Upper lobe of left lung (tissue), 6 donors: ENCODE results near the gene PHF2. TPM values are rescaled to one million over a fixed set of nuclear protein-coding genes. Genes with fewer than 3 reads are reported as not detected.

Experiments used
- ATAC-seq, 2 donors: fragments of 200-7000 bp; cut with Tn5 transposase; one replicate each; pipeline ENCODE4 v1.9.1; 2022; ENCODE audit warnings: mild to moderate bottlenecking in 2 of 2, moderate library complexity in 2 of 2; ENCODE audit not compliant: low FRiP score in 2 of 2
- DNase-seq, 2 donors: peaks; one replicate each; pipeline ENCODE4 v3.0.0-alpha.2; 2019 to 2020
- H3K27ac ChIP-seq, 4 donors: fragments of 200-600 bp; sonication (generic); one replicate each; pipeline ENCODE4 v1.5.1; 2016 to 2019
- H3K27me3 ChIP-seq, 4 donors: fragments of 200-600 bp; sonication (generic); one replicate each; pipeline ENCODE4 v1.5.1; 2017 to 2019
- H3K36me3 ChIP-seq, 4 donors: fragments of 200-600 bp; sonication (generic); one replicate each; pipeline ENCODE4 v1.5.1; 2016 to 2019
- H3K4me1 ChIP-seq, 4 donors: fragments of 200-600 bp; sonication (generic); one replicate each; pipeline ENCODE4 v1.5.1; 2018 to 2019
- H3K4me3 ChIP-seq, 4 donors: fragments of 200-600 bp; sonication (generic); one replicate each; pipeline ENCODE4 v1.5.1; 2017 to 2019; ENCODE audit warnings: mild to moderate bottlenecking in 2 of 4, moderate library complexity in 1 of 4
- H3K9me3 ChIP-seq, 4 donors: fragments of 200-600 bp; sonication (generic); one replicate each; pipeline ENCODE4 v1.5.1; 2018 to 2019
- EP300 ChIP-seq, 4 donors: sonication (generic); formaldehyde crosslinking; IDR thresholded peaks; one replicate each; pipeline ENCODE4 v1.5.1; 2017; ENCODE audit warnings: antibody characterized with exemption in 4 of 4, control low read depth in 2 of 4
- POLR2A ChIP-seq, 4 donors: fragments of 450-650 bp; IDR thresholded peaks; one replicate each; pipeline ENCODE4 v1.5.1; 2016 to 2017; ENCODE audit warnings: antibody characterized with exemption in 4 of 4, mild to moderate bottlenecking in 2 of 4
- POLR2AphosphoS5 ChIP-seq, 2 donors: sonication (generic); formaldehyde crosslinking; IDR thresholded peaks; one replicate each; pipeline ENCODE4 v1.5.1; 2017; ENCODE audit warnings: antibody characterized with exemption in 2 of 2
- whole genome bisulfite sequencing, 2 donors: methylation state at CpG; one replicate each; pipeline ENCODE4 v1.1.5; 2017 to 2018; 5-methylcytosine and 5-hydroxymethylcytosine counted together
- total RNA-seq, 6 donors: library from RNA; depleted of rRNA in 4 of 6; stranded (reverse); fragments of >200 nt in 4 of 6; gene quantifications; one replicate each; pipeline versions ENCODE4 v1.1.0 to v1.2.1, GENCODE V29; 2016 to 2021
- TF ChIP-seq, protein P1 (sequence below), 6 experiments: fragments of 450-650 bp in 4 of 6; fragments of 200-600 bp in 2 of 6; sonication (generic) in 2 of 6; IDR thresholded peaks; one replicate each; pipeline ENCODE4 v1.5.1; 2016 to 2019; ENCODE audit warnings: antibody characterized with exemption in 6 of 6
- donor health status: DM: no; HTN: no; CAD: no; lungs with moderate emphysema.
- donor health status: DM: no; HTN: yes; CAD: no; lungs with severe emphysema.

The PHF2 gene
- total RNA-seq, 6 donors from 2014 or later, result 33.6 to 41.7 (median 37.9) TPM

DNA sequence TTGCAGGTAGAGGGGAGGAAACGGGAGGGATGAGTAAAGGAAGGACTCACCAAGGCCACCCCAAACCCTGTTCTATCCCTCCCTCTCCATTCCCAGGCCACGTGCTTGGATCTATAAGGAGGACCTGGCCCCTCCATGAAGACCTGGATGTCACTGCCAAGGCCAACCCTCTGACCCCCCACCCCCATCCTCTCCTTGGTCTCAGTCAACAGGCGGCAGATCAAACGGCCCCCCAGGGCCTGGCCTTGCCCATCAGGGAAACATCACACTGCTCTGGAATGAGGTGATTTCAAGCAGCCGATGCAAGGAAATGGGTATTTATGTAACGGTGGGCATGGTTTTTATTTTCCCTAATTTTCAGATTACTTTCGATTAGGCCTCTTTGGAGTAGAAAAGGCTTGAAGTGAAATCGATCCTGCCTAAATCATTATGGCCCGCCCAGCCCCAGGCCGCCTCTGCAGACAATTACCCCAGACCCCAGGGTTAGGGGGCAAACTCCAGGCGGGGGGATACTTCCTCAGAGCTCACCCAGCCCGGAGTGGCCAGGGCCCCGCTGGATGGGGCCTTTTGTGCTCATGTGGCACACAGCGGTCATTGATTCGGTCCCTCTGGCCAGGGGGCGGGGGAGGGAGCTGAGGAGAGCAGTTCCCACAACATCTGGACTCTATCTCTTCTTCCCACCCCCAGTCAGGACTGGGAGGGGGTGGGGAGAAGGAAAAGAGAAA, 125.3 kb downstream of the PHF2 start:
- H3K27ac ChIP-seq, result no peak overlapping the region
- no peaks in the 10 kb centered on the region for H3K4me1 ChIP-seq
- WGBS, 2 donors, result 86 to 92% methylated on average over 12 to 16 of the region's 16 CpGs
- ATAC-seq, result no peak
- H3K36me3 ChIP-seq, result no peaks in the 10 kb centered on the region
- peak in 1 of 2 donors; percentile 43 for DNase-seq
- no peak overlapping the region for H3K4me3 ChIP-seq
- H3K27me3 ChIP-seq, result no peaks in the 10 kb centered on the region
- no peak for TF ChIP-seq EP300 (IDR thresholded peaks at IDR 0.05)
- TF ChIP-seq, protein P1, sequence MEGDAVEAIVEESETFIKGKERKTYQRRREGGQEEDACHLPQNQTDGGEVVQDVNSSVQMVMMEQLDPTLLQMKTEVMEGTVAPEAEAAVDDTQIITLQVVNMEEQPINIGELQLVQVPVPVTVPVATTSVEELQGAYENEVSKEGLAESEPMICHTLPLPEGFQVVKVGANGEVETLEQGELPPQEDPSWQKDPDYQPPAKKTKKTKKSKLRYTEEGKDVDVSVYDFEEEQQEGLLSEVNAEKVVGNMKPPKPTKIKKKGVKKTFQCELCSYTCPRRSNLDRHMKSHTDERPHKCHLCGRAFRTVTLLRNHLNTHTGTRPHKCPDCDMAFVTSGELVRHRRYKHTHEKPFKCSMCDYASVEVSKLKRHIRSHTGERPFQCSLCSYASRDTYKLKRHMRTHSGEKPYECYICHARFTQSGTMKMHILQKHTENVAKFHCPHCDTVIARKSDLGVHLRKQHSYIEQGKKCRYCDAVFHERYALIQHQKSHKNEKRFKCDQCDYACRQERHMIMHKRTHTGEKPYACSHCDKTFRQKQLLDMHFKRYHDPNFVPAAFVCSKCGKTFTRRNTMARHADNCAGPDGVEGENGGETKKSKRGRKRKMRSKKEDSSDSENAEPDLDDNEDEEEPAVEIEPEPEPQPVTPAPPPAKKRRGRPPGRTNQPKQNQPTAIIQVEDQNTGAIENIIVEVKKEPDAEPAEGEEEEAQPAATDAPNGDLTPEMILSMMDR (IDR thresholded peaks at IDR 0.05), result no peak
- no peak for TF ChIP-seq POLR2AphosphoS5 (IDR thresholded peaks at IDR 0.05)
- no peak for TF ChIP-seq POLR2A (IDR thresholded peaks at IDR 0.05)
- peaks cover 0 to 10% (median 6%) of the 10 kb centered on the region in 4 donors for H3K9me3 ChIP-seq

DNA sequence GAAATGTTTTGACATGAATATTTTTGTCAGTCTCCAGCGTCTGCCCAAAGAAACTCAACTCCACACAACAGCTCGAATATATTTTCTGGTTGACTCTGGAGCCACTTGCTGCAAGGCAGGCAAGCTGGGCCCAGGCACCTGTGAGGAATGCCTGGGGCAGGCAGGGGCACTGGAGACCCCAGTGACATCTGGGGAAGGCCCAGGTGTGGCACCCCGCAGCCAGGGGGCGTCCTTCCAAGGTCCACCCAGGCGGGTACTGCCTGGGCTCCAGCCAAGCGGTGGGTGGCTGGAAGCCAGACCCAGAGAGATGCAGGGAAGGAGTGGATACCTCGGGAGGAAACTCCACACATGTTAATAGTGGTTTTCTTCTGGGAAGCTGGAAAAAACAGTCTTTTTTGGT, 125.9 kb downstream of the PHF2 start:
- no peak overlapping the region for H3K4me3 ChIP-seq
- no peaks in the 10 kb centered on the region for H3K36me3 ChIP-seq
- no peak overlapping the region for H3K27ac ChIP-seq
- no peaks in the 10 kb centered on the region for H3K4me1 ChIP-seq
- peak in 1 of 2 donors; percentile 55 for DNase-seq
- WGBS, 2 donors, result 75 to 89% methylated on average over 7 of the region's 7 CpGs
- no peak for ATAC-seq
- H3K9me3 ChIP-seq, result peaks cover 0 to 10% (median 6%) of the 10 kb centered on the region in 4 donors
- H3K27me3 ChIP-seq, result no peaks in the 10 kb centered on the region
- TF ChIP-seq EP300 (IDR thresholded peaks at IDR 0.05), result no peak
- no peak for TF ChIP-seq POLR2AphosphoS5 (IDR thresholded peaks at IDR 0.05)
- TF ChIP-seq, protein P1 (IDR thresholded peaks at IDR 0.05), result no peak
- TF ChIP-seq POLR2A (IDR thresholded peaks at IDR 0.05), result no peak

DNA sequence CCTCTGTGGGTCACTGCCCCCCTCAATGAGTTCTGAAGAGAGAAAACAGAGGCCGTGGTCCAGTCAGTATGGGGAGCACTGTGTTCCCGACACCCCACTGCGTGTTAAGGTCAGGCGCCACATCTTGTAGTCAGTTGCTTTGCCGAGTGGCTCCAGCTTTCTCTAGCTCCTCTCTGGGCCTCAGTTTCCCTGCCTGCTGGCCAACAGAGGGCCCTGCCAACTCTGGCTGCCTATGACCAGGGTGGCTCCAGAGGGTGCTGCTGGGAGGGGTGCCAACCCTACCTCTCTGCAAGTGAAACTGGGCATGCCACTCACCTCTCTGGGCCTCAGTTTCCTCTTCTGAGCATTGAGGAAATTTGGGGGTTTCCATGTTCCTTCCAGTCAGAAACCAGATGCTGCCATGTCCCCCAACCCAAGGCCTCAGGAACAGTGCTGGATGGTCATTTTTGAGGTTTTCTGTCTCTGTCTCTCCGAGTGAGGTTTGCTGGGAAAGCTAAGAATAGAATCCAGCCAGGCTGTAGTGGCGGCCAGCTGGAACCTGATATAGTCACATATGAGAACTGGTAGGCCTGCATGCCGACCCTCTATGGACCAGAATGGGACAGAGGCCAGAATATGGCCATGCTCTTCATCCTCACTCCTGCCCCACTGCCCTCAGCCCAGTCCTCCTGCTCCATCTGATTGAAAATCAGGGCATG, 132.1 kb downstream of the PHF2 start:
- WGBS, 2 donors, result 85% methylated on average over 7 of the region's 8 CpGs; no CpG with 5 or more reads in 1 of the 2 donors
- TF ChIP-seq POLR2A (IDR thresholded peaks at IDR 0.05) (no peak), POLR2AphosphoS5 (IDR thresholded peaks at IDR 0.05) (no peak), EP300 (IDR thresholded peaks at IDR 0.05) (no peak)
- TF ChIP-seq, protein P1 (IDR thresholded peaks at IDR 0.05), result no peak
- no peak for DNase-seq
- no peaks in the 10 kb centered on the region for H3K4me1 ChIP-seq
- no peak overlapping the region for H3K4me3 ChIP-seq
- H3K9me3 ChIP-seq, result peaks cover 0 to 10% (median 3%) of the 10 kb centered on the region in 4 donors
- no peak overlapping the region for H3K27ac ChIP-seq
- H3K27me3 ChIP-seq, result no peaks in the 10 kb centered on the region
- ATAC-seq, result no peak
- H3K36me3 ChIP-seq, result no peaks in the 10 kb centered on the region

DNA sequence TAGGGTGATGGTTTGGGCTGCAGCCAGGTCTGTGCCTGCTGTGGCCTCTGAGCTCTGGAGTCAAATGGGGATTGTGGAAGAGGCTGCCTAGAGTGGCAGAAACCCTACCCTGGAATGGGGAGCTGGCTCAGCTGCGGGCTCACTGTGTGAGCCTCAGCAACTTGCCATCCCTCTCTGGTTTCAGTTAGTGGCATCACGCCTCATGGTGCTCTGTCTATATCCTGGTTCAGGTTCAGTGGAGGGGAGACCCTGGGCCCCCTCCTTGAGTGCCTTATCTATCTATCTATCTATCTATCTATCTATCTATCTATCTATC, 132.6 kb downstream of the PHF2 start:
- Histone ChIP-seq H3K4me3 (no peak overlapping the region), H3K36me3 (no peaks in the 10 kb centered on the region), H3K4me1 (no peaks in the 10 kb centered on the region), H3K27me3 (no peaks in the 10 kb centered on the region), H3K27ac (no peak overlapping the region), H3K9me3 (peaks cover 0 to 5% (median under 1%) of the 10 kb centered on the region in 4 donors)
- TF ChIP-seq EP300 (IDR thresholded peaks at IDR 0.05) (no peak), POLR2A (IDR thresholded peaks at IDR 0.05) (no peak)
- TF ChIP-seq, protein P1 (IDR thresholded peaks at IDR 0.05), result no peak
- WGBS, 2 donors, result 100% methylated on average over 1 of the region's 2 CpGs; no CpG with 5 or more reads in 1 of the 2 donors
- no peak for ATAC-seq
- DNase-seq, result no peak
